HepG2 (cell line): ENCODE data around the gene SLC38A2. TPM values are rescaled to one million over a fixed set of nuclear protein-coding genes. Genes with fewer than 3 reads are reported as not detected.

Experiments used
- ATAC-seq: fragments of 200-7000 bp; cut with Tn5 transposase; 3 replicates; pipeline ENCODE4 v1.9.1; 2020; ENCODE audit warnings: mild to moderate bottlenecking, moderate library complexity
- BruUV-seq: library from RNA; stranded (reverse); fragments of 400-500 nt; replicated peaks from 2 replicates; lab custom pipeline; 2021; lab: Mats Ljungman, UMichigan
- CTCF ChIA-PET: fragments of 300-600 bp; formaldehyde crosslinking; extraction: SDS; loops from one replicate; lab custom pipeline; 2021; ENCODE audit warnings: low total read pairs, inconsistent platforms, low intra/inter-chr PET ratio; lab: Yijun Ruan, JAX
- POLR2A ChIA-PET: fragments of 350-600 bp; sonication (Branson Sonifier 250); formaldehyde crosslinking; loops from one replicate; lab custom pipeline; 2020; ENCODE audit warnings: antibody characterized with exemption, inconsistent platforms; lab: Yijun Ruan, JAX
- DNase-seq: peaks from one replicate; pipeline ENCODE4 v3.0.0-alpha.2; 2015; ENCODE audit warnings: low spot score
- FAIRE-seq: peaks from 3 replicates; lab custom pipeline; 2011; peaks lifted over from hg19 to GRCh38; lab: Jason Lieb, UNC
- H2AFZ ChIP-seq: one replicate; pipeline ENCODE4 v1.6.1; 2011; ENCODE audit warnings: low read length, inconsistent platforms
- H3K27ac ChIP-seq: fragments of 300-600 bp; 3 replicates; pipeline ENCODE4 v1.8.0; 2011; ENCODE audit warnings: mixed run types, mild to moderate bottlenecking, mixed read lengths, low read length, inconsistent platforms; ENCODE audit not compliant: insufficient read depth; ENCODE audit errors: extremely low read length
- H3K27me3 ChIP-seq, 2 experiments: fragments of 200-600 bp in 1 of 2; 2 replicates in 1 of 2; 3 replicates in 1 of 2; pipeline versions ENCODE4 v1.6.0 to v1.8.0; 2011; ENCODE audit warnings: low read length in 2 of 2, mild to moderate bottlenecking in 2 of 2, moderate library complexity in 2 of 2, inconsistent platforms in 1 of 2; ENCODE audit not compliant: insufficient read depth in 2 of 2, control insufficient read depth in 1 of 2
- H3K36me3 ChIP-seq, 2 experiments: fragments of 200-600 bp in 1 of 2; replicated peaks in 1 of 2; 2 replicates in 1 of 2; 3 replicates in 1 of 2; pipeline versions ENCODE4 v1.5.1 to v1.8.0; 2011; ENCODE audit warnings: low read length in 2 of 2, inconsistent platforms in 1 of 2; ENCODE audit not compliant: insufficient read depth in 2 of 2, control insufficient read depth in 1 of 2
- H3K4me1 ChIP-seq: 2 replicates; pipeline ENCODE4 v1.5.1; 2012; ENCODE audit warnings: low read length, inconsistent platforms; ENCODE audit not compliant: insufficient read depth
- H3K4me2 ChIP-seq: 2 replicates; pipeline ENCODE4 v1.6.0; 2011; ENCODE audit warnings: low read depth, low read length, inconsistent platforms
- H3K4me3 ChIP-seq, 3 experiments: fragments of 200-600 bp in 1 of 3; sonication (generic), shearing (Covaris generic) in 1 of 3; replicated peaks in 1 of 3; 2 replicates each; pipeline ENCODE4 v1.5.1; 2011 to 2016; ENCODE audit warnings: low read length in 3 of 3, inconsistent platforms in 2 of 3, low read depth in 2 of 3, mild to moderate bottlenecking in 2 of 3, control low read depth in 1 of 3, mixed read lengths in 1 of 3; ENCODE audit not compliant: insufficient read depth in 1 of 3
- H3K79me2 ChIP-seq: one replicate; pipeline ENCODE4 v1.6.1; 2011; ENCODE audit warnings: low read length, inconsistent platforms; ENCODE audit not compliant: insufficient read depth
- H3K9ac ChIP-seq: 2 replicates; pipeline ENCODE4 v1.6.0; 2011; ENCODE audit warnings: mild to moderate bottlenecking, low read depth, low read length, inconsistent platforms; ENCODE audit not compliant: insufficient read depth
- H3K9me3 ChIP-seq: 2 replicates; pipeline ENCODE4 v1.5.1; 2012; ENCODE audit warnings: mild to moderate bottlenecking, low read length
- H4K20me1 ChIP-seq: 2 replicates; pipeline ENCODE4 v1.6.0; 2011; ENCODE audit warnings: inconsistent platforms, mild to moderate bottlenecking, low read length, moderate library complexity; ENCODE audit not compliant: insufficient read depth
- HDAC2 ChIP-seq: sonication (generic); formaldehyde crosslinking; IDR thresholded peaks from 2 replicates; pipeline ENCODE4 v1.4.0; 2020; ENCODE audit warnings: missing genetic modification reagents
- IKZF4 ChIP-seq: sonication (generic); formaldehyde crosslinking; IDR thresholded peaks from 2 replicates; pipeline ENCODE4 v1.5.1; 2020; ENCODE audit warnings: borderline replicate concordance, mild to moderate bottlenecking, low read depth, missing genetic modification reagents; ENCODE audit errors: not compliant biosample characterization
- KAT7 ChIP-seq: IDR thresholded peaks from 2 replicates; pipeline ENCODE4 v1.6.1; 2018; ENCODE audit warnings: borderline replicate concordance, missing compliant biosample characterization
- KAT8 ChIP-seq: IDR thresholded peaks from 2 replicates; pipeline ENCODE4 v1.6.1; 2016; ENCODE audit warnings: missing genetic modification reagents, missing compliant biosample characterization
- KDM6A ChIP-seq: IDR thresholded peaks from 2 replicates; pipeline ENCODE4 v1.6.1; 2016; ENCODE audit warnings: low read depth
- MAFK ChIP-seq, 2 experiments: IDR thresholded peaks in 1 of 2; conservative IDR thresholded peaks in 1 of 2; 2 replicates each; pipeline ENCODE4 v1.6.1; 2011; ENCODE audit warnings: improper control_type of control experiment in 2 of 2, low read length in 2 of 2
- MAZ ChIP-seq, 2 experiments: sonication (generic) in 1 of 2; formaldehyde crosslinking in 1 of 2; IDR thresholded peaks; 2 replicates each; pipeline versions ENCODE4 v1.5.0 to v1.6.1; 2012 to 2020; ENCODE audit warnings: low read depth in 2 of 2, mild to moderate bottlenecking in 2 of 2, borderline replicate concordance in 1 of 2, improper control_type of control experiment in 1 of 2, low read length in 1 of 2, missing genetic modification reagents in 1 of 2, moderate library complexity in 1 of 2
- NR2F6 ChIP-seq, 2 experiments: IDR thresholded peaks; 2 replicates each; pipeline ENCODE4 v1.6.1; 2016; ENCODE audit warnings: antibody characterized with exemption in 1 of 2, mild to moderate bottlenecking in 1 of 2
- PRDM15 ChIP-seq: sonication (generic); formaldehyde crosslinking; IDR thresholded peaks from 2 replicates; pipeline ENCODE4 v1.4.0; 2020; ENCODE audit warnings: missing genetic modification reagents
- SOX13 ChIP-seq, 3 experiments: fragments of 450-650 bp in 1 of 3; sonication (generic) in 1 of 3; formaldehyde crosslinking in 1 of 3; IDR thresholded peaks in 2 of 3; conservative IDR thresholded peaks in 1 of 3; 2 replicates each; pipeline versions ENCODE4 v1.5.0 to v1.6.1; 2016 to 2020; ENCODE audit warnings: antibody characterized with exemption in 1 of 3, mild to moderate bottlenecking in 1 of 3, missing compliant biosample characterization in 1 of 3, missing genetic modification reagents in 1 of 3, moderate library complexity in 1 of 3
- SOX6 ChIP-seq, 2 experiments: fragments of 450-650 bp in 1 of 2; sonication (generic) in 1 of 2; formaldehyde crosslinking in 1 of 2; IDR thresholded peaks; 2 replicates each; pipeline versions ENCODE4 v1.4.0 to v1.6.1; 2017 to 2020; ENCODE audit warnings: antibody characterized with exemption in 1 of 2, mild to moderate bottlenecking in 1 of 2, missing genetic modification reagents in 1 of 2
- ZBTB37 ChIP-seq: sonication (generic); formaldehyde crosslinking; IDR thresholded peaks from 2 replicates; pipeline ENCODE4 v1.4.0; 2020; ENCODE audit warnings: mild to moderate bottlenecking, missing genetic modification reagents
- ZFX ChIP-seq: sonication (generic); formaldehyde crosslinking; IDR thresholded peaks from 2 replicates; pipeline ENCODE4 v1.4.0; 2020; ENCODE audit warnings: mild to moderate bottlenecking, low read depth, missing genetic modification reagents, moderate library complexity
- ZNF629 ChIP-seq: sonication (generic); formaldehyde crosslinking; conservative IDR thresholded peaks from 2 replicates; pipeline ENCODE4 v1.5.0; 2020; ENCODE audit warnings: missing genetic modification reagents
- ZNF644 ChIP-seq: IDR thresholded peaks from 2 replicates; pipeline ENCODE4 v1.6.1; 2016; ENCODE audit warnings: low read depth
- ZNF740 ChIP-seq: sonication (generic); formaldehyde crosslinking; IDR thresholded peaks from 2 replicates; pipeline ENCODE4 v1.4.0; 2020; ENCODE audit warnings: missing genetic modification reagents
- WGBS: methylation state at CpG from one replicate; pipeline ENCODE4 v1.1.6; 2017; ENCODE audit warnings: low lambda C conversion rate; 5-methylcytosine and 5-hydroxymethylcytosine counted together
- in situ Hi-C: cut with HindIII; loops from 2 replicates; pipeline ENCODE4 v1.10.0; 2017; ENCODE audit warnings: low pct_unique_long_range_greater_than_20kb; ENCODE audit not compliant: extremely low pct_ligation_motif_present
- intact Hi-C: fragments of 100-400 bp; cut with micrococcal nuclease; formaldehyde crosslinking; loops from one replicate; pipeline ENCODE4 v1.10.0; 2022; ENCODE audit not compliant: unreplicated experiment
- polyA plus RNA-seq, 8 experiments: library from polyadenylated mRNA; depleted of rRNA in 3 of 8; stranded (reverse) in 7 of 8; unstranded in 1 of 8; fragments of >200 nt; fragmentation: Illumina TruSeq in 4 of 8; extraction: Trizol in 4 of 8; gene quantifications; 2 replicates each; pipeline versions ENCODE4 v1.2.1 to v1.2.3, GENCODE V29; 2011 to 2016; ENCODE audit warnings: low read depth in 4 of 8, missing spikeins in 1 of 8, mixed read lengths in 1 of 8; ENCODE audit not compliant: insufficient read depth in 1 of 8
- total RNA-seq, 5 experiments: library from RNA; depleted of rRNA; stranded (reverse); fragments of >200 nt; fragmentation: Illumina TruSeq; extraction: Trizol; gene quantifications; 2 replicates each; pipeline ENCODE4 v1.2.3, GENCODE V29; 2016; ENCODE audit warnings: low read depth in 1 of 5

SLC38A2 gene
- total and polyA plus RNA-seq, 2 of the 13 experiments (the other 11 are each of a cell fraction or from before 2014, with no cell fraction given) = 368 to 880 TPM

GRCh38 chr12:46377678-46378077 lies 5.1 kb upstream of the SLC38A2 start (continued):
- TF ChIP-seq PRDM15 (CRISPR knock-in tag) (no peak), MAFK (conservative IDR thresholded peaks at IDR 0.05 in 1 of 2, IDR thresholded peaks at IDR 0.05 in 1 of 2; ENCODE audit: low read length in 2 of 2) (no peak)

GRCh38 chr12:46376579-46376978 lies 4.0 kb upstream of the SLC38A2 start:
- in situ Hi-C loops (no loop called here), intact Hi-C loops (no loop called here)
- 100% methylated on average over 1 of the region's 1 CpG for WGBS
- ATAC-seq (no peak), DNase-seq (no peak), FAIRE-seq (peak; percentile 52)
- Histone ChIP-seq H3K27ac (peak overlapping the region; percentile 16), H3K9me3 (no peaks in the 10 kb centered on the region), H3K27me3 (peaks cover 0 to 3% of the 10 kb centered on the region in 2 experiments; a peak in 2 of 5 replicates), H3K4me3 (no peak overlapping the region), H3K9ac (no peak overlapping the region), H3K36me3 (peaks cover 2% of the 10 kb centered on the region in 2 experiments; a peak in 3 of 5 replicates), H3K4me1 (peaks cover 59% of the 10 kb centered on the region), H4K20me1 (peaks cover 10% of the 10 kb centered on the region), H3K4me2 (peak overlapping the region; percentile 26; the same call in 1 of the 2 replicates), H2AFZ (no peak overlapping the region), H3K79me2 (peaks cover 32% of the 10 kb centered on the region)
- BruUV-seq = no TSS peak
- ChIA-PET CTCF (no interaction called here), POLR2A (interaction anchor here (0.6 to 2.1 kb wide), 5 partner anchors 8 to 208 kb away, joined by 3 to 7 read pairs (median 3); no protein-coding TSS in a partner anchor)
- TF ChIP-seq ZFX (CRISPR knock-in tag) = peak; percentile 19; the same call in 1 of the 2 replicates
- no peak for TF ChIP-seq MAZ (IDR thresholded peaks at IDR 0.05; ENCODE audit: borderline replicate concordance, low read depth, low read length)
- TF ChIP-seq MAZ (CRISPR knock-in tag; IDR thresholded peaks at IDR 0.05; ENCODE audit: low read depth) = no peak
- TF ChIP-seq ZBTB37 = 0 out of 2 replicates have a peak, but pooled peaks have one; percentile 34
- TF ChIP-seq KDM6A (CRISPR knock-in tag) = no peak
- peak; percentile 73 for TF ChIP-seq ZNF629 (CRISPR knock-in tag)
- TF ChIP-seq ZNF740 (CRISPR knock-in tag) = no peak
- no peak for TF ChIP-seq KAT8 (CRISPR knock-in tag)
- TF ChIP-seq SOX6 (IDR thresholded peaks at IDR 0.05) = no peak
- TF ChIP-seq SOX6 (CRISPR knock-in tag; IDR thresholded peaks at IDR 0.05) = 0 out of 2 replicates have a peak, but pooled peaks have one; percentile 11
- no peak for TF ChIP-seq NR2F6 (IDR thresholded peaks at IDR 0.05)
- TF ChIP-seq NR2F6 (CRISPR knock-in tag; IDR thresholded peaks at IDR 0.05) = peak; percentile 22; the same call in 1 of the 2 replicates
- no peak for TF ChIP-seq KAT7 (CRISPR knock-in tag)
- no peak for TF ChIP-seq IKZF4 (CRISPR knock-in tag)
- 0 out of 2 replicates have a peak, but pooled peaks have one; percentile 53 for TF ChIP-seq ZNF644 (CRISPR knock-in tag)
- TF ChIP-seq SOX13 (IDR thresholded peaks at IDR 0.05) = no peak
- peak in 1 of 2 experiments; percentile 30; a peak in 1 of 4 replicates for TF ChIP-seq SOX13 (CRISPR knock-in tag; conservative IDR thresholded peaks at IDR 0.05 in 1 of 2, IDR thresholded peaks at IDR 0.05 in 1 of 2)
- TF ChIP-seq HDAC2 (CRISPR knock-in tag) = 0 out of 2 replicates have a peak, but pooled peaks have one; percentile 17
